Right atrium auricular region (tissue), 2 donors: Measurements from ENCODE around the gene SBK3. TPM values are rescaled to one million over a fixed set of nuclear protein-coding genes. Genes with fewer than 3 reads are reported as not detected.
A peak's percentile ranks its signal among the peaks of the same experiment; 100 is the strongest.

Experiments
- DNase-seq: peaks from one replicate; pipeline ENCODE4 v3.0.0-alpha.2; 2019; ENCODE audit warnings: low spot score
- H3K27ac ChIP-seq, 2 donors: fragments of 200-600 bp; sonication (generic); 1 replicate in 1 of 2; 2 replicates in 1 of 2; pipeline ENCODE4 v1.5.1; 2016 to 2019
- H3K27me3 ChIP-seq, 2 donors: fragments of 200-600 bp; sonication (generic); one replicate each; pipeline versions ENCODE4 v1.5.1 to v1.6.0; 2017 to 2019
- H3K36me3 ChIP-seq: fragments of 200-600 bp; sonication (generic); one replicate; pipeline ENCODE4 v1.5.1; 2016
- H3K4me1 ChIP-seq, 2 donors: fragments of 200-600 bp; sonication (generic); one replicate each; pipeline versions ENCODE4 v1.5.1 to v1.6.0; 2017 to 2019
- H3K4me3 ChIP-seq, 2 donors: fragments of 200-600 bp; sonication (generic); 1 replicate in 1 of 2; 2 replicates in 1 of 2; pipeline ENCODE4 v1.5.1; 2017 to 2019; ENCODE audit warnings: mild to moderate bottlenecking in 1 of 2, moderate library complexity in 1 of 2
- H3K9me3 ChIP-seq, 2 donors: fragments of 200-600 bp; sonication (generic); one replicate each; pipeline ENCODE4 v1.5.1; 2019
- CTCF ChIP-seq, 2 donors: fragments of 200-600 bp; sonication (generic); IDR thresholded peaks; one replicate each; pipeline ENCODE4 v1.5.1; 2019; ENCODE audit warnings: antibody characterized with exemption in 2 of 2
- total RNA-seq, 2 donors: library from RNA; depleted of rRNA; stranded (reverse); fragments of >200 nt; gene quantifications; one replicate each; pipeline ENCODE4 v1.1.0, GENCODE V29; 2016

The SBK3 gene
- total RNA-seq, 2 donors from 2014 or later, result 97.5 to 103 TPM

- H3K27ac ChIP-seq, result peak overlapping the region; percentile 48 to 64
- DNase-seq, result no peak
Measured at GRCh38 chr19:55540619-55541018, 4.7 kb downstream of the SBK3 start.

GRCh38 chr19:55539090-55539984 lies 6.0 kb downstream of the SBK3 start:
- Histone ChIP-seq H3K9me3 (no peaks in the 10 kb centered on the region), H3K27ac (no peak overlapping the region), H3K4me3 (no peak overlapping the region), H3K27me3 (no peaks in the 10 kb centered on the region), H3K36me3 (no peaks in the 10 kb centered on the region), H3K4me1 (no peaks in the 10 kb centered on the region)
- no peak for DNase-seq
- TF ChIP-seq CTCF (IDR thresholded peaks at IDR 0.05), result no peak

More at GRCh38 chr19:55540619-55541018, 4.7 kb downstream of the SBK3 start:
- Histone ChIP-seq H3K4me1 (peaks cover 0 to 7% of the 10 kb centered on the region in 2 donors), H3K27me3 (no peaks in the 10 kb centered on the region), H3K9me3 (no peaks in the 10 kb centered on the region), H3K4me3 (no peak overlapping the region), H3K36me3 (no peaks in the 10 kb centered on the region)
- TF ChIP-seq CTCF (IDR thresholded peaks at IDR 0.05), result no peak

GRCh38 chr19:55538132-55538531 lies 7.2 kb downstream of the SBK3 start:
- TF ChIP-seq CTCF (IDR thresholded peaks at IDR 0.05), result no peak
- DNase-seq, result no peak

GRCh38 chr19:55537741-55538111 lies 7.6 kb downstream of the SBK3 start:
- Histone ChIP-seq H3K36me3 (no peaks in the 10 kb centered on the region), H3K9me3 (no peaks in the 10 kb centered on the region), H3K4me3 (no peak overlapping the region), H3K27me3 (no peaks in the 10 kb centered on the region), H3K4me1 (no peaks in the 10 kb centered on the region), H3K27ac (no peak overlapping the region)
- no peak for DNase-seq
- TF ChIP-seq CTCF (IDR thresholded peaks at IDR 0.05), result no peak

More at GRCh38 chr19:55538132-55538531, 7.2 kb downstream of the SBK3 start:
- Histone ChIP-seq H3K36me3 (no peaks in the 10 kb centered on the region), H3K27me3 (no peaks in the 10 kb centered on the region), H3K27ac (no peak overlapping the region), H3K9me3 (no peaks in the 10 kb centered on the region), H3K4me3 (no peak overlapping the region), H3K4me1 (no peaks in the 10 kb centered on the region)

GRCh38 chr19:55536951-55537740 lies 8.2 kb downstream of the SBK3 start, which contains the start of gene SBK2:
TSS of gene SBK2 (minus strand) at chr19:55537133. CDS start at chr19:55536294, 839 bp downstream.
- Histone ChIP-seq H3K27me3 (no peaks in the 10 kb centered on the region), H3K4me1 (no peaks in the 10 kb centered on the region), H3K36me3 (no peaks in the 10 kb centered on the region), H3K9me3 (no peaks in the 10 kb centered on the region), H3K27ac (peak within 1 kb of the TSS; percentile 85 to 87), H3K4me3 (peak within 1 kb of the TSS; percentile 57 to 70)
- DNase-seq, result no peak
- peak; percentile 17 to 63 for TF ChIP-seq CTCF (IDR thresholded peaks at IDR 0.05)
